Activated CD8-positive, alpha-beta memory T cell treated with anti-CD3 and anti-CD28 coated beads for 48 hours (primary cell): ENCODE results near the gene C10orf120.

ENCODE experiments used
- DNase-seq, 3 experiments: peaks; one replicate each; pipeline ENCODE4 v3.0.0-alpha.2; 2020; ENCODE audit warnings: low read depth in 2 of 3, low spot score in 2 of 3

C10orf120 gene

DNA sequence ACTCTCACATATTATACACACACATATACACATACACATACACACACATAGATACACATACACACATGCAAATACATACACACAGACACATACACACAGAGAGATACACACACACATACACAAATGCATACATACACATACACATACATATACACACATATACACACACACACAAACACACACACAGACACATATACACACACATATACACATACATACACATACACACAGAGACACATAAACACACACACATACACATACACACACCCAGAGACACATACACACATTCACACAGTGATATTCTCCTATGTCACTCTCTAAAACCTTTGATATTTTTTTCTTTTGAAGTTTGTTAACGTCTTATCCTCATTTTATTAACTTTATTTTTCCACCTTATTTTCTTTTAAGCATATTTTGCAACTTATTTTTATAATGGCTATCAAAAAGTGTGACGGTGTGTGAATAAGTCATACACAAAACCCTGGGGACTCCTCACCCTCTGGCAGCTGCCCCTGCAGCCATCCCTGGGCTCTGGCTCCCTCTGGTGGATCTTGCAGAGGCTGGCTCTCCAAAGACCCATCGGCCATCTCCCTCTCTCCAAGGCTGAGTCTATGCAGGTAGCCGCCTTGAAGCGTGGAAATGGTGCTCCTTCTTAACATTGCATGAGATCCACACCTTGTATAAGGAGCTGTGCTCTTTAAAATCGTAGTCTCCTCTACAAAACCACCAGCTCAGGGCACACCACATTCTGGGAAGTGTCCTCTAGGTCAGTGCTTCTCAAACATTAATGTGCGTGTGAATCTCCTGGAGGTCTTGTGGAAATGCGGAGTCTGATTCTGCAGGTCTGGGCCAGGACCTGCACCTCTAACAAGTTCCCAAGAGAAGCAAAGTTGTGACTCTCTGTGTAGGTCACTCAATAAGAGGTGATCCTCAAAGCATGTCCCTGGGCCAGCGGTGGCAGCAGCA, 4.1 kb upstream of the C10orf120 start:
- DNase-seq, result peak; percentile 10 to 19 (median 11)

DNA sequence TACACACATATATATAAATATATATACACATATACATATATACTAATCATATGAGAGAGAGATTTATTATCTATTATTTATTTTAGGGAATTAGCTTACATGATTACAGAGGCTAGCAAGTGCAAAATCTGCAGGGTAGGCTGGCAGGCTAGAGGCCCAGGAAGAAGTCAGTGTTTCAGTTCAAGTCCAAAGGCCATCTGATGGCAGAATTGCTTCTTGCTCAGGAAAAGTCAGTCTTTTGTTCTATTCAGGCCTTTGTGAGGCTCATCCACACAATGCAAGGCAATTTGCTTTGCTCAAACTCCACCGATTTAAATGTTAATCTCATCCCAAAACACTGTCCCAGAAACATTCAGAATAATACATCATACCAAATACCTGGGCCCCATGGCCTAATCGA, 2.6 kb upstream of the C10orf120 start:
- no peak for DNase-seq

DNA sequence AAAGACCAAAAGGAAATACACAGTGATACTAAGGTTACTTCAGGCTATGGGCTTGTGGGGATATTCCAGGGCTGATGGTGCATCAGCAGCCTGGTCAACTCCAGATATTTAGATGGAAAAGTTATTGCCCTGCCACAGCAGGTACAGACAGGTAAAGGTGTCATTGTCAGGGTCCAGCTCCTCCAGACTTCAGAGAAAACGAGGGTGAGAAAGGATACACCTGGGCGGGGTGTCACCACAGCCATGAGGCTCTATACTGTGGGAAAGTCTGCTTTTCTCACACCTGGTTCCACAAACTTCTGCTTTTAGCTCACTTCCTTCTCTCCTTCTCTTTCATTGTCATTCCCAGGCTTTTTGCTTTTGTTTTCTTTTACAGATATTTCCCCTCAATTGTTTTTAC, 2.0 kb upstream of the C10orf120 start:
- DNase-seq, result no peak

DNA sequence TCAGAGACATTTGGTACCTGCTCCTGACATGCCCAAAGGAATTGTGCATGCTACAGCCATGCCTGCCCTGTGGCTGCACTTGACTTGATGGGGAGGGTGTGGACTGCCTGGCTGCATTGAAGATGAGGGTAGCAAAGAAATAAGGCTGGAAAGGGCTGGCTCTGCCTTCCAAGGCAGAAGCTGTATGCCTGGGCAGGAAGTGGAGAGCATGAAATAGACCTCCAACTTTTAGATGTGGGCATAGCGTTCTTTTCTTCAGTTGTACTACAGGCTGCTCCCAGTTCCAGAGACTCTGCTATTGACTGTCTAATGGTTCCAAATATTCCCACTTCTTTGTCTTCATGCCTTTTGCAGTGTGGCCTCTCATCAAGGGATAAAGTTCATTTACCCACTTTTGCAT, 3.0 kb downstream of the C10orf120 start:
- no peak for DNase-seq

DNA sequence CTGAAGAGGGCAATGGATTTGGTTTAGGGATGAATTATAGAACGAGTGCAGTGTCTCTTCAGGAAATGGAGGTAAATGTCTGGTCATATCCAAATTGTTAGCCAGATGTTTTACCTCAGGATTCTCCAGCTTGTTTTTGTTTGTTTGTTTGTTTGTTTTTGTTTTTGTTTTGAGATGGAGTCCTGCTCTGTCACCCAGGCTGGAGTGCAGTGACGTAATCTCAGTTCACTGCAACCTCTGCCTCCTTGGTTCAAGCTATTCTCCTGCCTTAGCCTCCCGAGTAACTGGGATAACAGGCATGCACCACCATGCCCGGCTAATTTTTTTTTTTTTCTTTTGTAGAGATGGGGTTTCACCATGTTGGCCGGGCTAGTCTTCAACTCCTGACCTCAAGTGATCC, 6.9 kb downstream of the C10orf120 start:
- DNase-seq, result no peak

DNA sequence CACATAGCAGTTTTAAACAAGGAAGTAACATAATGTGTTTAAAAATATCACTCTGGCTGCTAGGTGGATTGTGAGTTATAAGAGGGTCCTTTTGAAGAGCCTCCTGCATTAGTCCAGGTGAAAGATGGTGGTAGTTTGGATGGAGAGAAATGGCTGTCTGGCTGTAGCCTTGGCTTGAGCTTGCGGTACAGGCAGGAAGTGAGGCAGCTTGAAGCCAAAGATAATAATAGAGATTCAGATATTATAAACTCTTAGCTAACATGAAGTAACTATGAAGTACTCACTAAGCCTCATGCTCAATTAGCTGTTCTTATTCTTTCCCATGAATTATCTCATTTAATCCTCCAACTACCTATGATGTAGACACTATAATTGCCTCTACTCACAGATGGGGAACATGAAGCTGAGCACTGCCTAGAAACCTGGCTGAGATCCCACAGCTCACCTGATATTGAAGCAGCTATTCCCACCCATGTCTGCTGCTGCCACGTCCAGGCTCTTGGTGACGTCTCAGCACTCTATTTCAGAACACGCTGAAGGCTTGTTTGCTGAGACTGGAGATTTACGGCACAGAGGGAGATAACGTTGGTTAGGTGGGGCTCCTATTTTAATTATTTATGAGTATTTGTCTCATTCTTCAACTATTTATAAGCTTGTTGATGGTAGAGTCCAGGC, 10.4 kb downstream of the C10orf120 start:
- DNase-seq, result no peak

DNA sequence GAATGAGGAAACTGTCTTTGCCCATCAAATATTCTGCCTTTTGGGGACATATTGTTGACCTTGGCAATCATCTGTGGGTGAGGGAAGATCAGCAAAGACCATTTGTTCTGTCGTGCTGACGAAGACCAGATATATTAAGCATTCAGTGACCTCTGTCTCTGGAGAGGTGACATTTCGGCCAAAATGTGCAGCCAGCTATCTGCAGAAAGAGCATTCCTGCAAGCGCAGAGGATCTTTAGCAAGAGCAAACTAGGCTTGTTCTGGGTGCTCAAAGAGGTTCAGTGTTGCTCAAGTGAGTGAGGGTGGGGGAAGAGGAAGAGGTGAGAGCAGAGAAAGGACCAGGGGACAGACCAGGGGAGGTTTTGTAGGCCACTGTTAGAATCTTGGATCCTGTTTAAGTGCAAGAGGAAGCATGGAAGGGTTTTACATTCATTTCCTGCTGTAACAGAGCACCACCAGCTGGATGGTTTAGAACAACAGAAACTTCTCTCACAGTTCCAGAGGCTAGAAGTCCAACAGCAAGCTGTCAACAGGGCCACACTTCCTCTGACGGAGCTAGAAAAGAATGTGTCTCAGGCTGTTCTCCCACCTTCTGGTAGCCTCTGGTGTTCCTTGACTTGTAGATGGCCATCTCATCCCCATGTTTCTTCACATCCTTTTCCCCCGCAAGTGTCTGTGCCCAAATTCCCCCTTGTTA, 11.2 kb downstream of the C10orf120 start:
- DNase-seq, result no peak

DNA sequence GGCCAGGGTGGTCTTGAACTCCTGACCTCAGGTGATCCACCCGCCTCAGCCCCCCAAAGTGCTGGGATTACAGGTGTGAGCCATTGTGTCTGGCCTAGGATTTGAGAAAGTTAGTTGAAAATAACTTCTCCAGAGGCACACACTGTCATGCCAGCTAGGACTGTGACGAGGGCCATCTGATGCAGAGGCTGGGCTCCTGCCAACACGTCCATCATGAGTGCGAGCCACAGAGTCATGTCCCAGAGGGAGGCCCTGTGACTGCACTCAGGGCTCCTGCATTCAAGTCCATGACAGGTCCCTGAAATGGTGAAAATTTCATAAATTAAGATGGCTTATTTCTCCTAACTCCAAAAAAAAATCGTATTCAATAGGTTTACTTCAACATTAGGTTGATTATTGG, 17.1 kb downstream of the C10orf120 start:
- DNase-seq, result no peak

DNA sequence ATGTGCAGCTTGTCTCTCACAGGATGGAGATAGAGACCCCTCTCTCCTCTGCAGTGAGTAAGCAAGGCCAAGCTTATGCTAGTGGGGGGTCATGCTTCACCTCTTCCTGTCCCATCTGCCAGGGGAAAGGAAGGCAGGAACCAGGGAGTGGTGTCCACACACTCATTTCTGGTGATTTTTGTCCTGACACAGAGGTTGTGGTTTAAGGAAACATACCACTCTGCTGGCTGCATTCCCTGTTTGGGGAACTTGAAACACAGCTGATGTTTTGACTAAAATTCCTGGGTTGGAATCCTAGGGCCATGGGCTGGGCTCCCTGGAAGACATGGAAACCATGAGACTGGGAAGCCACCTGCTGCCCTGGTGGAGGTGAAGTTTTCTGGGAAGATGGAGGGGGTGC, 21.4 kb downstream of the C10orf120 start:
- no peak for DNase-seq

DNA sequence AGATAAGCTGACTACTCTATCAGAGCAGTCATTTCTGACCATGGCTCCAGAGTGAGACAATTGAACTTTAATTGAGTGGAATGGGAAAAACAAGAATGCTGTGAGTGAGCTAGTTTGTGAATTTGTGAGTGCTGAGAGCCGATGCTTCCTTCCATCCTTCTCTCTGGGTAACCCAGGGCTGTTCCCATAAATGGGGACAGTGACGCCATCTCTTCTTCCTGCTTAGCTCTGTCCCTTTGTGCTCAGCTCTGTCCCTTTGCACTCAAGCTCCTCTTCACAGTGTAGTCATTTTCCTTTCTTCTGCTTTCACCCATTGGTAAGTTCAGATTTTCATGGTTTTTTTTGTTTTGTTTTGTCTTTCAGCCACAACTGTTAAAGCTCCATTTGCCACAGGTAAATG, 24.4 kb downstream of the C10orf120 start:
- DNase-seq, result no peak

DNA sequence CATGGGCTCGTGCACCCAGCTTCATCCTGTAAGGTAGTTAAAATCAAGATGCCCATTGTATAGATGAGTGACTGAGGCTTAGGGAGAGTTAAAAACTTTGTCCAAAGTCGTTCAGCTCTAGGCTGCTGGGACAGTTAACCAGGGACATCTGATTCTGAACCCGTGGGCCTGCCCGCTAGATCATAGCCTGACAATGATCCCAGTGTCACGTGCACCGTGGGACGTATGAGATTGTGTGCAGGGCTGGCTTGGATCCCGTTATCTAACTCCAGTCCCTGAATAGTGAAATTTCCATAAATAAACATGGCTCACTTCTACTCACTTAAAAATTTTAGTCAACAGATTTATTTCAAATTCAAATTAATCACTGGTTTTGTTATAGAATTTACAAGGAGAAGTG, 24.9 kb downstream of the C10orf120 start:
- no peak for DNase-seq

DNA sequence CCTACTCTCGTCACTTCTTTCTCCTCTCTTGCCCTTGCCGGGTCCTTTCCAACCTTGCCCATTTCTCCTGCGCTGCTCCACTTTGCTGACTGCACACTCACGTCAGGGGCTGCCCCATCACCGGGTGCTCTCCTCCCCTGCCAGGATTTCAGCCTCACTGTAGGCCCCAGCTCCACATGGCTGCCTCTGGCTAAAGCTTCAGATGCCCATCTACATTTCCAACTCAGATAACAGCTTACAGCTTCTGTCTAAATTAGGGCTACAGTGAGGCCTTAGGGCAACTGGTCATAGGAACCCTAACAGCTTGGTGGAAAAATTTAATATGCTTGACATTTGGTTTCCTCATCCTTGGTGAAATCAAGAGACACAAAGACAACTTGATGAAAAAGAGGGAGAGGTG, 25.9 kb downstream of the C10orf120 start:
- no peak for DNase-seq

DNA sequence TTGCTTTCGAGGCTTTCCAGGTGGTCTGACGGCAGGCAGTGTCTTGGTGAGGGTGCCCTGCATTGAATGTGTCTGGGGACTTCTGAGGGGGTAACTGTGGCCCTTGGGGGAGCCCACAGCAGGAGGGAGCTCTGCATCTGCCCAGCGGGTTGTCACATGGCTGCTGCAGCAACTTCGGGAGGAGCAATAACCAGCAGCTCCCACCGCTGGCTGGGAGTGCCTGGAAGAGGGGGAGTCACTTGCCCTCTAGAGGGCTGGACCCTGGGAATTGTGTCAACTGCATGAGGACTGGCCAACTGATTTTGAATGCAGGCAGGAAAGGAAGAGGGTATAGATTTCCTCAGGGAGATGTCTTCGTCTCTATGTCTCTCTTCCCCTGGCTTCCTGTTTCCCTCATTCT, 26.4 kb downstream of the C10orf120 start:
- no peak for DNase-seq

DNA sequence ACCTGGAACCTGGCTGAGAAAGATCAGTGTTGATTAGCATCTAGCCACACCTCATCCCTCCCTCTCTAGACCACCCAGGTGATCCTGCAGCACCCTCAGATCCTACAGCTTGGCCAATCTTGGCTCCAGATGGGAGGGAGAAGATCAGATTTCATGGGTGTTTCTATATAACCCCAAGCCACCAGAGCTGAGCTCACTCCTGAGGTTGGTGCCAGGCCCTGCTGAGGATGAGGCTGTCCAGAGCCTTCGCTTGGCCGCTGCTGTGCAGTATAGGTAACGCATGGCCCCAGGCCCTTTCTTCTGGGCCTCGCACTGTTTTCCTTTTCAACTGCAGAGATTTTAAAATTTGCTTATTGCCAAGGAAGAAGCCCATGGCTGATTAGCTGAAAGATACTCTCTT, 27.0 kb downstream of the C10orf120 start:
- DNase-seq, result no peak

DNA sequence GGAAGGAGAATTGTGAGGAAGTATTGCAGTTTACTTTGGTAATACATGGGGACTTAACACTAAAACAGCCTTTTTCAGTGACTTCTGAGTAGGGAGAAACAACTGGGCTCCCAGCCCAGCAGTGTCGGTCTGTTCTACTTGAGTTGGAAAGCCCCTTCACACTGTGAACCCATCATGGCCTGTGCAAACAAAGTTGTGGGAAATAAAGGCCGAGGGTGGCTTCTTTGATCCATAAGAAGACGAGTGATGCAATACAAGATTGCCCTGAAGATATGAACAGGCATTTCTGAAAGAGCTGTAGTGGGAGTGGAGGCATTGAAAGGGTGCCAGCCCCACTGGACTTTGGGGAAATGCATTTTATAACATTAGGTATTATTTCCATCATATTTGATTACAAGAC, 28.3 kb downstream of the C10orf120 start:
- DNase-seq, result no peak

DNA sequence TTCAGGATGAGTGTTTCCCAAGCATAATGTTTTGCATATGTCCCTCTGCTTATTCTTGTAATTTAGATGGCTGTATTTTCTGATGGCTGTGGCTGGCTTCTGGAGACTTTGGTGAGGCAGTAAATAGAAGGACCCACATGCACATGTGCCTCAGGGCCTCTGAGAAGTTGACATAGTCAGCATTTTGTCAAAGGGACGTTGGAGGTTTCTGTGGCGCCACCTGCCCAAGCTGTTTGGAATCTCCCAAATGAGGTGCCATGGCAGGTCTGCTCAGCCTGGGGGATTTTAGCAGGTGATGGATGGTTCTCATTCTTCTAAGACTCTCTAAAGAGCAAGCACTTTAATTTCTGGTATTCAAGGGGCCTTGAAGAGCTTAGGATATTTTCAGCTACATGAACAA, 29.8 kb downstream of the C10orf120 start:
- no peak for DNase-seq

DNA sequence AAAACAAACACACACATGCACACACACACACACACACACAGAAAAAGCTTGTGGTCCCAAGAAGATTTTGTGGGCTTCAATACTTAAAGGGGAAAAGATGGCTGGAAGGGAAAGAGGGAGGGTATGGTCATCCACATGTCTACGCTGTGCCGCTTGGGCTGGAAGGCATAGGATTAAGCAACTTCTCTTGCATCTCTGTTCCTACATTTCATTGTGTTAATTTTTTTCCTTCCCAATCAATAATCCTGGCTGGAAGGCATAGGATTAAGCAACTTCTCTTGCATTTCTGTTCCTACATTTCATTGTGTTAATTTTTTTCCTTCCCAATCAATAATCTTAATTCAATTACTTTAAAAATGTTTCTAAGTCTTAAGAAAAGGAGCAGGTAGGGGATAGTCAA, 30.6 kb downstream of the C10orf120 start:
- no peak for DNase-seq

DNA sequence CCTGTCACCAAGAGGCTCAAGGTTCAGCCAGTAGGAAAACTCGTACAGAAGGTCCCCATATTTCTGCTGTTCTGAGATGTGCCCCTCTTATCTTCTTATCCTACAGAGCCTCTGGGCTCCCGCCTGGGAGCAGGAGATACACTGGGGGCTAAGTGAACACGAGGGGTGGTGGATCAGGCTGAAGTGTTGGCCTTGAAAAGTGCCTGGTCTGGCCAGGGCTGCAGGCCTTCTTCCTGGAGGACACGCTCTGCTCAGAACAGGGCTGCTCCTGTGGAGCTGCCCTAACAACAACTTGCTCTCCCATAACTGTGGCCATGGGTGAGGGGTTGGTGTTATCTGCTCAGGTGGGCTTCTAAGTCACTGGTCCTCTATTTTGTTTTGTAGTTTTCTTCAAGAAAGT, 33.7 kb downstream of the C10orf120 start:
- no peak for DNase-seq

DNA sequence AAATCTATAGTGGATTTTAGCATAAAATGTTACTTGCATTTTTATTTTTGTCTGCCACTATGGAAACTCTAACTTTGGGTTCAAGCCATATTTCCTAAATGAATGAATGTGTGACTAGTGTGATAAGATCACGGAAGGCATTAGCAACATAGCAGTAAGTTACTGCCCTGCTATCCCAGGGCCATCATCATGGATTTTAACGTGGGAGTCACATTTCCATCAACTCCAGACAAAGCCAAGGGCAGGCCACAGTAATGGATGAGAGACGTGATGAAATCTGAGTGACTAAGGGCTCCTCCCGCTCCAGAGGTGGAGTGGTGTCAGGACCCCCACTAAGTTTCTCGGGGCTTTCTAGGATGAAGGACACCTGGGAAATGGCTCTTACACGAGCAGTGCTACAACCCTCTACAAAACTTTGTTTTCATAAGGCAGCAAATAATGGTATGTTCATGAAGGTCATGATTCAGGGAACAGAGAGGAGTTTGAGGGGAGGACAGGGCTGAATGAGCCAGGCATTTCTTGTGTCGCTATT, 34.3 kb downstream of the C10orf120 start:
- no peak for DNase-seq

DNA sequence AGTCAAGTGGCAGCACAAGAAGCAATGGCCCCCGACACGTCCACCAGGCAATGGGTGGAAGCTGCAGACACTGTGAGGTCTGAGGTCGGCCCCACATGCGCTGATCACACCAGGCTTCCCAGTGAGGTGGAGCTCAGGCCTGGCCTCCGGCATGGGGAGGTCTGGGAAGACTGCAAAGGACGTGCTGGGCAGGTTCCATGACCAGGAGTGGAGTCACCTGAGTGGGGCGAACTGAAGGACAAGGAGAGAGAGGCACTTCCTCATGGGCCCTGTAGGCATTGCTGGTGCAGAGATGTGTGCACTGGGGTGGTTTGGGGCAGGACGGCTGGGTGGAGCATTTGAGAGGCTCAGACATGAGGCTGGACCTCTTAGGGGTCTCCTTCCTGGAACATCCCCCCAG, 35.1 kb downstream of the C10orf120 start:
- DNase-seq, result no peak

DNA sequence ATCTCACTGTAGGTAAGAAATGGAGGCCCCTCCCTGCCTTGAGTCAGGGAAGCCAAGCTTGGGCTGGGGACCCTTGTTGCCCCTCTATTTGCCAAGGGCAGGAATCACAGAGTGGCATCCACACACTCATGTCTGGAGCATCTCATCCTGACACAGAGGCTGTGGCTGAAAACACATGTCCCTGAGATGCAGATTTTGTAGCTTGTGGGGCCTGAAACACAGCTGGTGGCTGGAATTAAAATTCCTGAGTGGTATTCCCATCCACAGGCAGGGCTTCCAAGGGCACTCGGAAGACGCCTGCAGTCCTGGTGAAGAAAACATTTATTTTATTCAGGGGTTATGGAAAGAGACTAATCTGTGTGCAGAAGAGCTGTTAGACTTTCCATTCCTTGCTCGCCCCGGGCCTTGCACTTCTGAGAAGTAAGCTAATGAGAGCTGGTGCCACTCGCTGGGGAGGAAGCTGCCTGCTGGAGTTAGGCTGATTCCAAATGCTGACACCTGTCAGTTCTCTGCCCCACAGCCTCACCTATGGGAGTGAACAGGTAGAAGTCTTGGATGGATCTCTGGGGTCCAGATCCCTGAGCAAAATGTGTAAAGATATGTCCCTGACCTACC, 36.0 kb downstream of the C10orf120 start:
- DNase-seq, result no peak
